Fibroblast of pulmonary artery (primary cell): ENCODE measurements around the gene TLK1.
"Not testable (repeated sequence)": the region's sequence is repeated elsewhere in the genome, so short reads cannot be mapped to it uniquely, and the experiment has no call there.

ENCODE experiments used
- DNase-seq: peaks from one replicate; pipeline ENCODE4 v3.0.0-alpha.2; 2010; ENCODE audit warnings: low read depth
- H3K4me3 ChIP-seq: replicated peaks from 2 replicates; pipeline ENCODE4 v1.5.1; 2011; ENCODE audit warnings: low read depth, mild to moderate bottlenecking, control low read depth, low read length, moderate library complexity
- TF ChIP-seq, protein P1 (sequence below): IDR thresholded peaks from 2 replicates; pipeline ENCODE4 v1.5.1; 2011; ENCODE audit warnings: mild to moderate bottlenecking, control low read depth, low read length, inconsistent platforms; ENCODE audit errors: missing control alignments

The TLK1 gene

DNA sequence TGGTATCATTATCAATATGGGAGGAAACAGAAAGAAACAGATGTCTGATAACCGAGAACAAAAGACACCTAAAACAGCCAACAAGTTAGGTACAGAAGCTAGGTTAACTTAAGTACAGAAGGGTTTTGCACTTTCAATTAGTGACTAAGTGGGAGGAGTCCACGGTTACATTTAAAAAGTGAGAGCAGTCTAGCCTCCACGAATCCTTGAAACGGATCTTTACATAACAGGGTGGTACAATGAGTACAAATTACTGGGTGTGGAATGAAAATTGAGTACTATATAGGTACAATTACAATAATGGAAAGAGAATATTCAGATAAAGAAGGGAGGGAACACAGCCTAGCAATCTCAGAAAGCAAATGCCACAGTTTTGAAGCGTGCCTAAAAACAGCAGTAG lies 76.6 kb downstream of the TLK1 start:
- no peak overlapping the region for H3K4me3 ChIP-seq
- DNase-seq, result no peak
- TF ChIP-seq, protein P1, sequence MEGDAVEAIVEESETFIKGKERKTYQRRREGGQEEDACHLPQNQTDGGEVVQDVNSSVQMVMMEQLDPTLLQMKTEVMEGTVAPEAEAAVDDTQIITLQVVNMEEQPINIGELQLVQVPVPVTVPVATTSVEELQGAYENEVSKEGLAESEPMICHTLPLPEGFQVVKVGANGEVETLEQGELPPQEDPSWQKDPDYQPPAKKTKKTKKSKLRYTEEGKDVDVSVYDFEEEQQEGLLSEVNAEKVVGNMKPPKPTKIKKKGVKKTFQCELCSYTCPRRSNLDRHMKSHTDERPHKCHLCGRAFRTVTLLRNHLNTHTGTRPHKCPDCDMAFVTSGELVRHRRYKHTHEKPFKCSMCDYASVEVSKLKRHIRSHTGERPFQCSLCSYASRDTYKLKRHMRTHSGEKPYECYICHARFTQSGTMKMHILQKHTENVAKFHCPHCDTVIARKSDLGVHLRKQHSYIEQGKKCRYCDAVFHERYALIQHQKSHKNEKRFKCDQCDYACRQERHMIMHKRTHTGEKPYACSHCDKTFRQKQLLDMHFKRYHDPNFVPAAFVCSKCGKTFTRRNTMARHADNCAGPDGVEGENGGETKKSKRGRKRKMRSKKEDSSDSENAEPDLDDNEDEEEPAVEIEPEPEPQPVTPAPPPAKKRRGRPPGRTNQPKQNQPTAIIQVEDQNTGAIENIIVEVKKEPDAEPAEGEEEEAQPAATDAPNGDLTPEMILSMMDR, result no peak

DNA sequence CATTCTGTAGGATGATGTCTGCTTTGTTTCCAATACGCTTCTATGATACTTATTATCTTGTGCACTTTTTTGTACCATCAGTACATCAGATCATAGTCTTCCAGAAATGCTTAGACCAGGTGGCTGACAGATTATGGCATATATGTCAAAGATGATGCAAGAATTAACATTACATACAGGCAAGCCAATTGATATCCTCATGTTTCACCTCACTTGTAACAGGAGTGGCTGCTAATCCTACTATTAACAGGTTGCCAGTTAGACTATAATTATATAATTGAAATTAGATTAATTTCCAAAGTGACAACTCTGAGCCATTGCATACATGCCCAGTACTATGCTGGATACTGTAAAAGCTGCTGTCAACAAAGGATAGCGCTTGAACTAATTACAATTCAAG lies 77.2 kb downstream of the TLK1 start:
- TF ChIP-seq, protein P1, result no peak
- H3K4me3 ChIP-seq, result no peak overlapping the region

DNA sequence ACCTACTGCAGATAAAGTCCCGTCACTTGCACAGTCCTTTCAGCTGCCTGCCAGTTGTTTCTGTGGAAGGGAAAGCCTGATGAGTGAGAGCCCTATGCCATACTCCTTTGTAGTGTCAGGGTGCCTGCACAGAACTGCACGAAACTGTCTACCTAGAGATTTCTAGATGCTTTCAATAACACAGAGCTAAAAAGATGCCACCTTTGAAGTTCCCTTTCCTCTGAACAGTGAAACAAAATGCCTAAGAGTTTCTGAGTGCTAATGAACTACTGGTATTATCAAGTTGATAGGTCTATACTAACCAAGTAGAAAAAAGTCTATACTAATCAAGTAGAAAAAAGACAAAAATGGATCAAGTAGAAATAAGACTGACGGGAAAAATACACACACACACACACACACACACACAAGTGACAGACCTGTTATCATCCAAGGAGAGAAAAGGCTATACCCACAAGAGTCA lies 79.0 kb downstream of the TLK1 start:
- TF ChIP-seq, protein P1, result no peak
- no peak for DNase-seq
- H3K4me3 ChIP-seq, result no peak overlapping the region

More for the DNA sequence above, 77.2 kb downstream of the TLK1 start:
- no peak for DNase-seq

DNA sequence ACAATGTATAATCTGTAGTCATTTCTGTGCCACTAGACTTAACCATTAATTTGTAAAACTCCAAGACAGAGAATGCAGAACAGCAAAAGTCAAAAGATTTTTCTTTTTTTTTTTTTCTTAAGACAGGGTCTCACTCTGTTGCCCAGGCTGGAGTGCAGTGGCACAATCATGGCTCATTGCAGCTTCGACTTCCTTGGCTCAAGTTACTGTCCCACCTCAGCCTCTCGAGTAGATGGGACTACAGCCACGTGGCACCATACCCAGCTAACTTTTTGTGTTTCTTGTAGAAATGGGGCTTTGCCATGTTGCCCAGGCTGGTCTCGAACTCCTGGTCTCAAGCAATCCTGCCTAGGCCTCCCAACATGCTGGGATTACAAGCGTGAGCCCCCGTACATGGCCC lies 80.1 kb downstream of the TLK1 start:
- TF ChIP-seq, protein P1, result no peak
- DNase-seq, result no peak

DNA sequence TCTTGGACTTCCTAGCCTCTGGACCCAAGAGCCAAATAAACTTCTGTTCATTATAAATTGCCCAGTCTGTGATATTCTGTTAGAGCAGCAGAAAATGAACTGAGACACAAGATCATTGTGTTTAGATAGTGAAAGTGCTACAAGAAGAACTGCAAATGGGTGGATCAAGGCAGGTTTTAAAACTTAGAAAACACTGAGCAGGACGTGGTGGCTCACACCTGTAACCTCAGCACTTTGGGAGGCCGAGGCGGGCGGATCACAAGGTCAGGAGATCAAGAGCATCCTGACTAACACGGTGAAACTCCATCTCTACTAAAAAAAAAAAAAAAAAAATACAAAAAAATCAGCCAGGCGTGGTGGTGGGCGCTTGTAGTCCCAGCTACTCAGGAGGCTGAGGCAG lies 84.3 kb downstream of the TLK1 start:
- not testable (repeated sequence) for H3K4me3 ChIP-seq, DNase-seq

More for the DNA sequence above, 80.1 kb downstream of the TLK1 start:
- no peak overlapping the region for H3K4me3 ChIP-seq

DNA sequence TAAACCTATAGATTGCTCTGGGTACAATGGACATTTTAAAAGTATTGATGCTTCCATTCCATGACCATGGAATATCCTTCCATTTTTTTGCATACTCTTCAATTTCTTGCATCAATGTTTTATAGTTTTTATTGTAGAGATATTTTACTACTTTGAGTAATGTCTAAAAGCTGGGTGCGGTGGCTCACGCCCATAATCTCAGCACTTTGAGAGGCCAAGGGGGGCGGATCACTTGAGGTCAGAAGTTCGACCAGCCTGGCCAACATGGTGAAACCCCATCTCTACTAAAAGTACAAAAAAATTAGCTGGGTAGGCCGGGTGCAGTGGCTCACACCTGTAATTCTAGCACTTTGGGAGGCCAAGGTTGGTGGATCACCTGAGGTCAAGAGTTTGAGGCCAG lies 88.5 kb downstream of the TLK1 start:
- H3K4me3 ChIP-seq, result no peak overlapping the region
- DNase-seq, result no peak
- TF ChIP-seq, protein P1, result no peak

DNA sequence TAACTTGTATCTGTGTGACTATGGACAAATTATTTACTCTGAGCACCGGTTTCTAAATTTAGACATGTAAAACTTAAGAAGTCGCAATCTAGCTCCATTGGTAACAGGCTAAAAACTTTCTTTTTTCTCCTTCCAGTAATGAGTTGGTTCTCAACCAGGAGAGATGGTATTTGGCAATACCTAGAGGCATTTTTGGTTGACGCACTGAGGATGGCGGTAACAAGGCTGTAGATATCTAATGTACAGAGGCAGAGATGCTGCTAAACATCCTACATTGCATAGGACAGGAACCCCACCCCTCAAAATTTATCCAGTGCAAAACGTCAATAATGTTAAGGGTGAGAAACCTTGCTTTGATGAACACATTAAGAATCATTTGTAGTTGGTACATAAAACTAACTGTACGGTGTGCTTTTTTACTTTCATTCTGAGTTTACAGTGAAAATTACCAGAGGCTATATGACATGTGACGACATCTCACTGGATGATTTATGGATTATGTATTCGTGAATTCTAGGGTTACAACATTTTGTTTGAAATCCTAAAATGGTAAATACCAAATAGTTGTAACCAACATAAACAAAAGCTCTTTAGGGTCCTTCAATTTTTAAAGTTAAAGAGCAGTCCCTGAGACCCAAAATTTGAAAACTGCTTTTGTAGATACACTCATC lies 91.3 kb downstream of the TLK1 start:
- no peak for DNase-seq
- TF ChIP-seq, protein P1, result no peak
- H3K4me3 ChIP-seq, result no peak overlapping the region
